ENCODE results near the gene HDAC3. TPM values are rescaled to one million over a fixed set of nuclear protein-coding genes. Genes with fewer than 3 reads are reported as not detected.

The HDAC3 gene
- polyA plus RNA-seq, 1 of the 3 experiments (the other 2 are of a cell fraction), result 104 TPM

- Histone ChIP-seq H3K4me2 (no peak overlapping the region), H3K9me2 (no peaks in the 10 kb centered on the region), H3K9ac (no peak overlapping the region), H3K27me3 (ENCODE audit: insufficient read depth) (no peaks in the 10 kb centered on the region), H3K4me1 (ENCODE audit: control insufficient read depth in 1 of 2, insufficient read depth in 2 of 2, low read depth in 1 of 2, low read length in 1 of 2) (peaks cover 8 to 12% of the 10 kb centered on the region in 2 experiments; a peak in 3 of 4 replicates), H3K9me3 (no peaks in the 10 kb centered on the region), H4K20me1 (ENCODE audit: insufficient read depth) (no peaks in the 10 kb centered on the region), H3K27ac (ENCODE audit: low read depth in 2 of 2, low read length in 1 of 2) (no peak overlapping the region), H3K79me2 (ENCODE audit: insufficient read depth) (peaks cover 10% of the 10 kb centered on the region), H3K36me3 (replicated peaks in 1 of 2; ENCODE audit: control insufficient read depth in 1 of 2, insufficient read depth in 2 of 2, low read length in 1 of 2) (peaks cover 12 to 44% of the 10 kb centered on the region in 2 experiments), H2AFZ (ENCODE audit: low read depth) (no peak overlapping the region), H3K4me3 (ENCODE audit: low read depth in 2 of 2, low read length in 1 of 2) (no peak overlapping the region), H3F3A (replicated peaks; ENCODE audit: insufficient read depth) (peaks cover 6% of the 10 kb centered on the region)
- ChIA-PET CTCF (interaction anchor here (1.4 kb wide), 1 partner anchor 314 kb away, joined by 5 read pairs; the partner anchor contains the start of gene RNF14), POLR2A (no interaction called here)
- DNase-seq, result no peak
- TF ChIP-seq, protein P1, sequence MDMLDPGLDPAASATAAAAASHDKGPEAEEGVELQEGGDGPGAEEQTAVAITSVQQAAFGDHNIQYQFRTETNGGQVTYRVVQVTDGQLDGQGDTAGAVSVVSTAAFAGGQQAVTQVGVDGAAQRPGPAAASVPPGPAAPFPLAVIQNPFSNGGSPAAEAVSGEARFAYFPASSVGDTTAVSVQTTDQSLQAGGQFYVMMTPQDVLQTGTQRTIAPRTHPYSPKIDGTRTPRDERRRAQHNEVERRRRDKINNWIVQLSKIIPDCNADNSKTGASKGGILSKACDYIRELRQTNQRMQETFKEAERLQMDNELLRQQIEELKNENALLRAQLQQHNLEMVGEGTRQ (IDR thresholded peaks at IDR 0.05; ENCODE audit: borderline replicate concordance, low read depth, low read length), result no peak
- TF ChIP-seq REST (IDR thresholded peaks at IDR 0.05; ENCODE audit: low read depth, low read length), result no peak
- no peak for TF ChIP-seq RAD21 (IDR thresholded peaks at IDR 0.05; ENCODE audit: low read length)
- TF ChIP-seq SMC3 (IDR thresholded peaks at IDR 0.05; ENCODE audit: low read depth, low read length), result no peak
- no peak for TF ChIP-seq FOSL2 (IDR thresholded peaks at IDR 0.05; ENCODE audit: borderline replicate concordance, low read depth)
- no peak for TF ChIP-seq GABPA (IDR thresholded peaks at IDR 0.05; ENCODE audit: low read depth)
- no peak for TF ChIP-seq TCF12 (IDR thresholded peaks at IDR 0.05)
- TF ChIP-seq ZBTB33 (IDR thresholded peaks at IDR 0.05; ENCODE audit: borderline replicate concordance, low read depth), result no peak
- no peak for TF ChIP-seq NFIC (IDR thresholded peaks at IDR 0.05; ENCODE audit: borderline replicate concordance)
- no peak for TF ChIP-seq EP300 (IDR thresholded peaks at IDR 0.05; ENCODE audit: borderline replicate concordance in 1 of 2, low read depth in 1 of 2, low read length in 1 of 2)
- no peak for TF ChIP-seq CHD2 (IDR thresholded peaks at IDR 0.05; ENCODE audit: low read length, partially characterized antibody)
- TF ChIP-seq, protein P2, sequence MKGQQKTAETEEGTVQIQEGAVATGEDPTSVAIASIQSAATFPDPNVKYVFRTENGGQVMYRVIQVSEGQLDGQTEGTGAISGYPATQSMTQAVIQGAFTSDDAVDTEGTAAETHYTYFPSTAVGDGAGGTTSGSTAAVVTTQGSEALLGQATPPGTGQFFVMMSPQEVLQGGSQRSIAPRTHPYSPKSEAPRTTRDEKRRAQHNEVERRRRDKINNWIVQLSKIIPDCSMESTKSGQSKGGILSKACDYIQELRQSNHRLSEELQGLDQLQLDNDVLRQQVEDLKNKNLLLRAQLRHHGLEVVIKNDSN (IDR thresholded peaks at IDR 0.05; ENCODE audit: borderline replicate concordance, low read depth), result no peak
- no peak for TF ChIP-seq TAF1 (IDR thresholded peaks at IDR 0.05; ENCODE audit: borderline replicate concordance, low read depth, low read length)
- no peak for TF ChIP-seq SIN3A (IDR thresholded peaks at IDR 0.05; ENCODE audit: borderline replicate concordance, low read depth, low read length)
- TF ChIP-seq GATA2 (CRISPR knock-in tag; IDR thresholded peaks at IDR 0.05), result no peak
- no peak for TF ChIP-seq EZH2phosphoT487 (IDR thresholded peaks at IDR 0.05; ENCODE audit: borderline replicate concordance, low read depth)
- no peak for TF ChIP-seq FOXM1 (IDR thresholded peaks at IDR 0.05; ENCODE audit: low read depth)
- no peak for TF ChIP-seq FOXJ3 (CRISPR knock-in tag; IDR thresholded peaks at IDR 0.05)
- TF ChIP-seq, protein P3, sequence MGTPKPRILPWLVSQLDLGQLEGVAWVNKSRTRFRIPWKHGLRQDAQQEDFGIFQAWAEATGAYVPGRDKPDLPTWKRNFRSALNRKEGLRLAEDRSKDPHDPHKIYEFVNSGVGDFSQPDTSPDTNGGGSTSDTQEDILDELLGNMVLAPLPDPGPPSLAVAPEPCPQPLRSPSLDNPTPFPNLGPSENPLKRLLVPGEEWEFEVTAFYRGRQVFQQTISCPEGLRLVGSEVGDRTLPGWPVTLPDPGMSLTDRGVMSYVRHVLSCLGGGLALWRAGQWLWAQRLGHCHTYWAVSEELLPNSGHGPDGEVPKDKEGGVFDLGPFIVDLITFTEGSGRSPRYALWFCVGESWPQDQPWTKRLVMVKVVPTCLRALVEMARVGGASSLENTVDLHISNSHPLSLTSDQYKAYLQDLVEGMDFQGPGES (IDR thresholded peaks at IDR 0.05; ENCODE audit: low read depth, low read length), result no peak
- 90% methylated on average over 7 of the region's 7 CpGs for WGBS (ENCODE audit: low lambda C conversion rate)
Measured at GRCh38 chr5:141655020-141655419, 18.4 kb upstream of the HDAC3 start.
